HEK293 (cell line): ENCODE results near the gene PPIE.

Source experiments
- PRDM1 ChIP-seq: fragments of 450-650 bp; formaldehyde crosslinking; IDR thresholded peaks from 2 replicates; pipeline ENCODE4; 2016; ENCODE audit warnings: missing biosample characterization, missing genetic modification characterization
- REST ChIP-seq: fragments of 450-650 bp; formaldehyde crosslinking; IDR thresholded peaks from 2 replicates; pipeline ENCODE4 v1.5.1; 2016; ENCODE audit warnings: missing biosample characterization, missing genetic modification characterization
- TCF7L2 ChIP-seq: IDR thresholded peaks from 2 replicates; pipeline ENCODE4 v1.6.1; 2011; ENCODE audit warnings: low read depth, mild to moderate bottlenecking, inconsistent platforms, low read length, moderate library complexity, borderline replicate concordance
- YY1 ChIP-seq: fragments of 450-650 bp; formaldehyde crosslinking; IDR thresholded peaks from 2 replicates; pipeline ENCODE4 v1.5.1; 2018; ENCODE audit warnings: missing biosample characterization, missing genetic modification characterization
- ZBTB7A ChIP-seq: fragments of 450-650 bp; formaldehyde crosslinking; IDR thresholded peaks from 2 replicates; pipeline ENCODE4 v1.5.1; 2016; ENCODE audit warnings: low read depth, missing biosample characterization, missing genetic modification characterization
- ZFP37 ChIP-seq: fragments of 450-650 bp; formaldehyde crosslinking; IDR thresholded peaks from 2 replicates; pipeline ENCODE4 v1.5.1; 2016; ENCODE audit warnings: missing biosample characterization, missing genetic modification characterization
- ZNF24 ChIP-seq: fragments of 450-650 bp; formaldehyde crosslinking; IDR thresholded peaks from 2 replicates; pipeline ENCODE4 v1.5.1; 2016; ENCODE audit warnings: missing biosample characterization, missing genetic modification characterization
- ZNF629 ChIP-seq: fragments of 450-650 bp; formaldehyde crosslinking; IDR thresholded peaks from 2 replicates; pipeline ENCODE4 v1.5.1; 2017; ENCODE audit warnings: missing biosample characterization, missing genetic modification characterization
- ZNF747 ChIP-seq: fragments of 450-650 bp; formaldehyde crosslinking; IDR thresholded peaks from 2 replicates; pipeline ENCODE4 v1.5.1; 2016; ENCODE audit warnings: missing biosample characterization, missing genetic modification characterization
- ZNF791 ChIP-seq: fragments of 450-650 bp; formaldehyde crosslinking; IDR thresholded peaks from 2 replicates; pipeline ENCODE4 v1.5.1; 2016; ENCODE audit warnings: missing biosample characterization, missing genetic modification characterization
- ZNF792 ChIP-seq: fragments of 450-650 bp; formaldehyde crosslinking; IDR thresholded peaks from 2 replicates; pipeline ENCODE4 v1.5.1; 2016; ENCODE audit warnings: missing biosample characterization, missing genetic modification characterization
- TF ChIP-seq, protein P1 (sequence below): fragments of 450-650 bp; formaldehyde crosslinking; IDR thresholded peaks from 2 replicates; pipeline ENCODE4 v1.5.1; 2016; ENCODE audit warnings: missing biosample characterization, missing genetic modification characterization
- TF ChIP-seq, protein P2 (sequence below): sonication (generic); formaldehyde crosslinking; IDR thresholded peaks from 2 replicates; pipeline ENCODE4 v1.8.1; 2022; ENCODE audit warnings: mild to moderate bottlenecking, moderate library complexity, missing genetic modification reagents

GRCh38 chr1:39758556-39759435 lies 20.1 kb downstream of the PPIE start:
- TF ChIP-seq ZNF792 (tag by site-specific recombination) (no peak), ZNF747 (tag by site-specific recombination) (no peak), TCF7L2 (no peak), REST (tag by site-specific recombination) (no peak), ZNF24 (no peak), ZFP37 (no peak), ZNF629 (no peak), PRDM1 (tag by site-specific recombination) (no peak), ZBTB7A (no peak), ZNF791 (no peak), YY1 (tag by site-specific recombination) (no peak)
- TF ChIP-seq, protein P1, sequence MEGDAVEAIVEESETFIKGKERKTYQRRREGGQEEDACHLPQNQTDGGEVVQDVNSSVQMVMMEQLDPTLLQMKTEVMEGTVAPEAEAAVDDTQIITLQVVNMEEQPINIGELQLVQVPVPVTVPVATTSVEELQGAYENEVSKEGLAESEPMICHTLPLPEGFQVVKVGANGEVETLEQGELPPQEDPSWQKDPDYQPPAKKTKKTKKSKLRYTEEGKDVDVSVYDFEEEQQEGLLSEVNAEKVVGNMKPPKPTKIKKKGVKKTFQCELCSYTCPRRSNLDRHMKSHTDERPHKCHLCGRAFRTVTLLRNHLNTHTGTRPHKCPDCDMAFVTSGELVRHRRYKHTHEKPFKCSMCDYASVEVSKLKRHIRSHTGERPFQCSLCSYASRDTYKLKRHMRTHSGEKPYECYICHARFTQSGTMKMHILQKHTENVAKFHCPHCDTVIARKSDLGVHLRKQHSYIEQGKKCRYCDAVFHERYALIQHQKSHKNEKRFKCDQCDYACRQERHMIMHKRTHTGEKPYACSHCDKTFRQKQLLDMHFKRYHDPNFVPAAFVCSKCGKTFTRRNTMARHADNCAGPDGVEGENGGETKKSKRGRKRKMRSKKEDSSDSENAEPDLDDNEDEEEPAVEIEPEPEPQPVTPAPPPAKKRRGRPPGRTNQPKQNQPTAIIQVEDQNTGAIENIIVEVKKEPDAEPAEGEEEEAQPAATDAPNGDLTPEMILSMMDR (tag by site-specific recombination) = no peak
- TF ChIP-seq, protein P2, sequence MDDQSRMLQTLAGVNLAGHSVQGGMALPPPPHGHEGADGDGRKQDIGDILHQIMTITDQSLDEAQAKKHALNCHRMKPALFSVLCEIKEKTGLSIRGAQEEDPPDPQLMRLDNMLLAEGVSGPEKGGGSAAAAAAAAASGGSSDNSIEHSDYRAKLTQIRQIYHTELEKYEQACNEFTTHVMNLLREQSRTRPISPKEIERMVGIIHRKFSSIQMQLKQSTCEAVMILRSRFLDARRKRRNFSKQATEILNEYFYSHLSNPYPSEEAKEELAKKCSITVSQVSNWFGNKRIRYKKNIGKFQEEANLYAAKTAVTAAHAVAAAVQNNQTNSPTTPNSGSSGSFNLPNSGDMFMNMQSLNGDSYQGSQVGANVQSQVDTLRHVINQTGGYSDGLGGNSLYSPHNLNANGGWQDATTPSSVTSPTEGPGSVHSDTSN (CRISPR knock-in tag) = no peak
